Stimulated activated CD8-positive, alpha-beta memory T cell treated with anti-CD3 and anti-CD28 coated beads, Interleukin-2, amount 100 ng/mL, for 1 hour (primary cell): ENCODE data around the gene SLC26A9.

Experiments
- DNase-seq, 2 donors: peaks; one replicate each; pipeline ENCODE4 v3.0.0-alpha.2; 2020; ENCODE audit warnings: low read depth in 2 of 2

The SLC26A9 gene

DNA sequence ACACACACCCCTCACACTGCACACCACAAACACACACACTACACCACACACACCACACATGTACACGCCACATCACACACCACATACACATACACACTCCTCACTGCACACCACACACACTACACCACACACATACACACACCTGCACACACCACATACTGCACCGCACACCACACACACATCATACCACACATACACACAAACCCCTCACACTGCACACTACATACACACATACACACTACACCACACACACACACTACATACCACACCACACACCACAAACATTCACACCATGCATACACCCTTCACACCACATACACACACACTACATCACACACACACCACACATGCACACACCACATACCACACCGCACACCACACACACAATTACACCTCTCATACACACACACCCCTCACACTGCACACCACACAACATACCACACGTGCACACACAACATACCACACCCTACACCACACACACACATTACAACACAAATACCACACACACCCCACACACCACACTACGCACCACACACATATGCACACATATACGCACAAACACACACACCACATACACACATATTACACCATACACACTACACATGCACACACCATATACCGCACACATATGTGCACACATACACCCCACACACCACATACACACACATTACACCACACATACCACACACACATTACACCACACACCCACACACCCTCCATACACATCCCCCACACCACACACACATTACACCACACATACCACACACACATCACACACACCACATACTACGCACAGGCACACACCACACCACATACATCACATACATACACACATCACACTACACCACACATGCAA, 30.3 kb upstream of the SLC26A9 start:
- DNase-seq, result no peak

DNA sequence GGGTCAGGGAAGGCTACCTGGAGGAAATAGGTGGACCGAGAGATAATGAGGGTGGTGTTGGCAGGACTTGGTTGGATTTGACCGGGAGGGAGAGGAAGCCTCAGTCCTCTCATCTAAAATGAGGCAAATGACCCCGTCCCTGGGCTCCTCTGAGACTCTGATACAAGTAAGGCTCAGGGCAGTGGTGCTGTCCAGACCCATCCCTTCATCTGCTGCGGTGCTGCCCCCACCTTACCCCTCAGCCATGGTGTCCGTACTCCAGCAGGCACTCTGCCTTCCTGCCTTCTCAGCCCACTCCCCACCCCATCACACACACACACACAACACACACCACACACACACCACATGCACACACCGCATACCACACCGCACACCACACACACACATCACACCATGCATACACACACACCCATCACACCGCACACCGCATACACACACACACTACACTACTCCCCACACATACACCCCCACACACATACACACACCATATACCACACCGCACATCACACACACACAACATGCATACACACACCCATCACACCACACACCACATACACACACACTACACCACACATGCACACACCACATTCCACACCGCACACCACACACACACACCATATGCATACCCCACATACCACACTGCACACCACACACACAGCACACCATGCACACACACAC, 29.4 kb upstream of the SLC26A9 start:
- DNase-seq, result no peak

DNA sequence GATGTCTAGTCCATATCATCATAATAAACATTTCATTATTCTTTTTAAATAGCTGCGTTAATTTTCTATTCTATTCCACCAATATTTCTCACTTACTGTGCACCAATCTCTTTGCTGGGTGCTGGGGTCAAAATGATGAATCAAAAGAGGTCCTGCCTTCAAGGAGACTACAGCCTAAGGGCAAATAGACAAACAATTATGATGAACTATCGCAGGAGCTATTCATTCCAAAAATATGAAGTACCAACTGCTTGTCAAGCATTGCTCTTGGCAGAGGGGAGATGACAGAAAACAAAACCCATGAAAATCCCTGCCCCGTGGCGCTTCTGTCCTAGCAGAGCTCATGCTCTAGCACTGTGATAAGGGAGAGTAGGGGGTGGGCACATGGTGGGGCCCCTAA, 28.8 kb upstream of the SLC26A9 start:
- DNase-seq, result no peak

DNA sequence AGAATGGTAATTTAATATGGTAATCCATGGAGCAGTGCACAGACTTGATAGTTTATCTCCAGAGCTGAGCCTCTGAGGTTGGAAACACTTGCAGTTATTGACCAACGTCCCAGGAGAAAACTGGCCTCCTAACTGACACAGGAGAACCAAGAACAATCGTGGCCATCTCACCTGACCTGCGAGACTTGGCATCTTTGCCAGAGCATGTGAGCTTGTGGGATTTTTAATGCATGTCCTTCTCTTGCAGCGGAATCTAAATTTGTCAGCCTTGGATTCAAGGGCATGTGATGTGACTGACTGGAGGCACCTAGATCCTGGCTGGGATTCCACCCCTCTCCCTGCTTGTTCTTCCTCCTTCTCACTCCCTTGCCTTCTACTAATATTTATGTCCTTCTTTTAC, 27.8 kb upstream of the SLC26A9 start:
- no peak for DNase-seq

DNA sequence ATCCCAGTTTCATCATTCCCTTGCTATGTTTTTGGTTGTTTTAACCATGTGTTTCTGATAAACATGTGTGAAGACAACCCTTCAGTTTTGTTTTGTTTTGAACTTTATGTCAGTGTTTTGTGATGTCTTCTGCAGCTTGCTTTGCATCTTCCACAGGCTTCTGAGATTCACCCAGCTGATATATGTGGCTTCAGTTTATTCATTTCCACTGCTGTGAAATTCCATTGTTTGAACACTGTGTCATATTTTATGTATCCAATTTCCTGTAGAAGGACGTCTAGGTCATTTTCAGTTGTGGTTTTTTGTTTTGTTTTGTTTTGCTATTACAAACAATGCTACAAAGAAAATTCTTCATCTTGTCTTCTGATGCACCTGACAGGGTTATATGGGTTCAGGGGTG, 27.2 kb upstream of the SLC26A9 start:
- DNase-seq, result no peak

DNA sequence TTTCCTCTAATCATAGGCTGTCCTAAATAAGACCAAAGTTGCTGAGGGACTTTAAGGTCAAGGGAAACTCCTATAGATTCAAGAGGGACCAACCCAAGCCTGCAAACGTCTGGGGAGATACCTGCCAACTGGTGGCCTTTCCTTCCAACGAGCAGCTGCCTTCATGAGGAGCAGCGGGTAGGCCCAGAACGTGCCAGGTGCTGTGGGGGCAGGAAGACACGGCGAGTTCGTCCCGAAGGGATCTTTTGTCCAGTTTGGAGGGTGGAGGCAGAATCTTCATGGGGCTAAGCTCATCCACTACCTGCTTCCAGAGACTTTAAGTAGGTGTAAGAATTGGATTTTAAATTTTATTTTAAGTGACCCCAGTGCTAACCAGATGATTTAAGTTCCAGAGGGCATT, 26.0 kb upstream of the SLC26A9 start:
- DNase-seq, result no peak

DNA sequence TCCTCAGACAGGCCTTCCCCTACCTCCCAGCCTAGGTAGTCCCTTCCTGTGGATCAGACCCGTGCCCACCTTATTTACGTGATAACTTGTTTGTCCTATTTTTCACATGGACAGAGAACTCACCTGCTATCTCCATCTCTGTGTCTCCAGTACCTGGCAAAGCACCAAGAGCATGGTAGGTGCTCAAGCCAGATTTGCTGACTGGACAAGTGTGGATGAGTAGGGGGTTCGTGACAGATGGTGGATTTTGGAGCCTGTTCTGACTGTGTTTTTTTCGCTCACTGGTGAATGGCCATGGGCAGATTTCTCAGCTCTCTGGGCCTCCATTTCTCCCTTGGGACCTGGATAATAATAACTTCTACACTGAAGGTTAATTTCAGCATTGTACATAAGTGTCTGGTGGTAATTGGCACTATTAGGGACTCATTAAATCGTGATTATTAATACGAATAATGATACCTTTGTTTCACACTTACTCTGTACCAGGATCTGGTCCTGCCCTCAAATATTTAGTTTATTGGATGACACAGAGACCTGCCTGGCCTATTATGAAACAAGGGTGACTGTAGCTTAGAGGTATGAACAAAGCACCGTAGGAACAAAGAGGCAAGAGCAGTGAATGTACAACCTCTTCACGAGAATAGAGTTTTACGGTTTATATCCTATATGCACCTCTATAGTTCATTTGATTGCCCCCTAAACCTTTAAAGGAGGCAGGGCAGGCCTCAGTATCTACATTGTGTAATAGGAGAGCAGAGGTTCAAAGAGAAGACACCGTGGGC, 24.5 kb upstream of the SLC26A9 start:
- no peak for DNase-seq

DNA sequence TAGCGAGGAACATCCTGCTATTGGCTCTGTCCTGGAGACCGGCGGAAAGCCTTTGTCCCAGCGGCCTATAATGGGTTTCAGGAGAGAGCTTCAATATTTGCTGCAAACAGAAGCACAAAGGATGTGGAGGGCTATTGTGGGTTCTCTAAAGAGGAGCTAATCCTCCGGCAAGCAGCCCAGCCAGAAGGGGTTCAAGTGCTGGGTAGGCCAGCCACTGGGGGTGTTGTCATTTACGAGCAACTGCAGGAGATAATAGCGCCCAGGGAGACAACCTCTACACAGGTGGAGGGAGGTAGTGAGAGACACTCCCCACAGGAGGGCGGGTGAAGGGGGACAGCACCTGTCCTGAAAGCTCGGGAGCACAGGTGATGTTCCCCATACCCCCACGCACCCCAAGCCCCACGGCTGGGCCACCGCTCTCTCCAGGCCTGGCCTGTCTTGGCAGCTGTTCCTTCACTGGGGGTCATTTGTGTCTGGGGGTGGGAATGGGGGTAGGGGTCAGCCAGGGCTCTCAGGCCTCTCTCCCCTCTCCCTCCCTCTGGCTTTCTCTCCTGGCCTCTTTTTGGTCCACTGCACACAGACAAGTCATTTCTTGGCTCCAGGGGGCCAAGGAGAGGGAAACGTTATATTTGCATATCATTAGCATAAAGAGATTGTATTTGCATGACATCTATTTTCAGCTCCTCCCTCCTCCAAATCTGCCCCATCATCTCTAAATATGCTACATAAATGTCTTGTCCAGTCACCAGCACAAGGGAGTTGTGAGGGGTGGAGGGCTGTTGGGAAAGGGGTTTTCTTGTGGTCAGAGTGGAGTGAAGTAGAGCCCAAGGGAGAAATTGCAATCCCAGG, 22.0 kb upstream of the SLC26A9 start:
- DNase-seq, result no peak

DNA sequence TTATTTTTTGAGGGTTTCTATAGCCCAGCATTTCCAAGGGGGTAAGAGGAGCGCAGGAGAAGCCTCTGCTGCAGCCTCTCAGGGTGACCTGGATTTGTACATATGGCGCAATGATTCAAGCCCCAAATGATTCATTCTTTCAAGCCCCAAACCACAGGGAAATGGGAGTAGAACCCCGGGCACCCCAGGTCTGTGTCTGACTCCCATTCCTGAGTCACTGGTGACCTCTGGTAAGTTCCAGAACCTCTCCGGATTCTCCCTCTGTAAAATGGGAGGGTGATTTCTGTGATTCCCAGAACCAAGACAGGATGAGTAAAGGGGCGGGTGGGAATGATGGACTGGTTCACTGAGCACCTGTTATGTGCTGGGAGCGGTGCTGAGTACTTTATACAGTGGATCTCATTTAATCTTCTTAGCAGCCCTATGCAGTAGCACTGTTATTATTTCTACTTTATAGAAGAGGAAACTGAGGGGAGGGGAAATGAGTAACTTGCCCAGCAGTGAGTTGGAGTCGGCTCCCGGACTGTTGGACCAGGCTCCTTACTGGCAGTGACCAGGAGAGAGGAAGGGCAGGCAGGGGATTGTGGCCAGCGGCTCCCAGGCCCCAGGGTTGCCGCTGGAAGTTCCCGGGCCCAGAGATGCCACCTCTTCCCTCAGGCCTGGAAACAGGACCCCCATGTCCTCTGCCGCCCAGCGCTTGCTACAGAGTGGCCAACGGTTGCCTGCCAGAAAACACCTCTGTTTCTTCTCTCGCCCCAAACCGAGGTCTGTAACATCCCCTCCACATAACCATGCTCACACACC, 20.3 kb upstream of the SLC26A9 start:
- DNase-seq, result no peak

DNA sequence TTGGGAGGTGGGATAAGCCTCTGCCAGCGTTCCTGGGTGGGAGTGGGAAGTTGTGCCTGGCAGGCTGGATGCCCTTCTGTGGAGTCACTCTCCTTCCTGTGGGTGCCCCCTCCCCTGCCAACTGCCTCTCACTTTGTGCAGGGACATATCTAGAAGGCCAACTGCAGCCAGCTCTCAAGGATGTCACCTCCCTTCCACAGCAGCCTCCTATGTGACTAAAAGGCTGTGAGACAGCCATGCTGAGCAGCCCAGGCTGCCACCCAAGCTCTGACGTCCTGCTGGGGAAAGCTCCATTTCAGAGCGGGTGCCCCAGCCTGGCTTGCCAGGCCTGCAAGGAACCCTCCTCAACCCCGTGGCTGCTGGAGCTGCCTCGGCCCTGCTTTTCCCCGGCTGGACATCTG, 19.6 kb upstream of the SLC26A9 start:
- DNase-seq, result no peak

DNA sequence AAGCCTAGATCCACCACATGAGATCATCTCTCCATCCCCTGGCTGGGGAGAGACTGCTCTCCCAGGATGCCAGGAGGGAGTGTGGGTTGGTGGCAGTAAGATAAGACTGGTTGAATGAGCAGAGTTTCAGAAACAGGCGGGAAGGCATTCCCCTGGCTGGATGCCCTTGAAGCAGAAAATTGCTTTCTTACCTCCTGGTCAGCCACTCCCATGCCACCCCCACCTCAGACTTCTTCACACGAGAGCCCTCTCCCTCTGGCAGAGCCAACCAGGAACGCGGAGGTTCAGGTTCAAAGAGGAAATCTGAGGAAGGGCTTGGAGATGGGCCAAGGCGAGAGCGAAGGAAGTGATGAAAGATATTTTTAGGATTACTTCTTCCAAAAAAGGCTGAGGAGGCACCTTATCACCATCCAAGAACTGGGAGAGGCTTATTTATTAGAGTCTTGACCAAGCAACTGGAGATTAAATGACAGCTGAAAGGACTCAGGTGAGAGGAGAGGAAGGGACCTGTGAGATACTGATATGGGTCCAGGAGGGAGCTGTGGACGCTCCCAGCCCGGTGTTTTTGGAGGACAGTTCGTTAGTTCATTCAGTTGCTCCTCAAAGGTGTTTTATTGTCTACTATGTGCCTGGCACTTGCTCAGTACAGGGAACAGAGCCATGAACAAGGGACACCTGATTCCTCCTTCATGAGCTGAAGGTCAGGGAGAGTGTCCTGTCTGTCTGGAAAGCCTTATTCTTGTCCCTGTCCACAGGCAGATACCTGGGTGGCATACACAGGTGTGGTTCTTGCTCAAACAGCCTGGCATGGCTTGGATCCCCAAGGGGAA, 18.9 kb upstream of the SLC26A9 start:
- DNase-seq, result no peak

DNA sequence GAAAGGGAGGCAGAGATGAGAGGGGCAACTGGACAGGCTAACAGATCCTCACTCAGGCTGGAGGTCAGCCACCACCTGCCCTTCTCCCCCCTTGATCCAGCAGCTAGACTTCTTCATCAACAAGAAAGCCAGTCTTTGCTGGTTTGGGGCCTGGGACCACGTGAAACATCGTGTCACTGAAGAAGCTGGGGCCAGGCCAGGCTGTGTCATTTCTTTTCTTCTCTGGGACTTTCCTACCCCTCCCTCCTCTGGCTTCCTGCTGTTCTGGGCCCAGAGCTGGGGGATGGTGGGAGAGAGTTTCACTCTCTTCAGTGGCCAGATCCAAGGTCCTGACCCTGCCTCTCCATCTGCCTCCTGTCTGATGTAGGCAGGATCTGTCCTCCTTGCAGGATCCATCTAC, 18.1 kb upstream of the SLC26A9 start:
- no peak for DNase-seq

DNA sequence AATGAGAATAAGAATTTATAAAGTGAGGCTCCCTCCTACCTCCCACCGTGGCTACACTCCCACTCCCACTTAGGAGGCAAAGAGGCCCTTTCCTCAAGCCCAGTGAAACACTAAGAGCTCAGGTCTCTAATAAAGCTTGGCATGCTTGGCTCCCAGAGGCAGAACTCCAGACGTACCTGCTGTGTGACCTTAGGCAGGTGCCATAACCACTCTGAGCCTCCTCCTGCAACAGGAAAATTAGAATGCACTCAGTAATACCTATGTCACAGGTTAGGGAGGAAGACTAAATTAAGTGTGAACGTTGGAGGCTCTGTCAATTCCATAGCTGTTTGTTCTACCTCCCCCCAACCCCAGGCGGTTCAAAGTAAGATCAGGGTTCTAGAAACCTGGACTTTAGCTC, 16.5 kb upstream of the SLC26A9 start:
- no peak for DNase-seq

DNA sequence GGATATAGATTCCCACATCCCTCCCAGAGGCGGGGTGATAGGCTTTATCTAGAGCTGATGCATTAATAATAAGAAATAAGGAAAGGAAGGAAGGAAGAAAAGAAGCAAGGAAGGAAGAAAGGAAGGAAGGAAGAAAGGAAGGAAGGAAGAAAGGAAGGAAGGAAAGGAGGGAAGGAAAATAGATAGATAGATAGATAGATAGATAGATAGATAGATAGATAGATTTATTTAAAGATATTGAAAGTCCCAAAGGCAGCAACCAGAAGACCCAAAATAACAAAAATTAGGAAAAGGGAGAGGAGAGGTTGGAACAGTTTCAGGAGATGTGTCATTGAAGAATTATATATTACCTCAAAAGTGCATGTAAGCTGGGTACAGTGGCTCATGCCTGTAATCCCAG, 12.2 kb upstream of the SLC26A9 start:
- no peak for DNase-seq

DNA sequence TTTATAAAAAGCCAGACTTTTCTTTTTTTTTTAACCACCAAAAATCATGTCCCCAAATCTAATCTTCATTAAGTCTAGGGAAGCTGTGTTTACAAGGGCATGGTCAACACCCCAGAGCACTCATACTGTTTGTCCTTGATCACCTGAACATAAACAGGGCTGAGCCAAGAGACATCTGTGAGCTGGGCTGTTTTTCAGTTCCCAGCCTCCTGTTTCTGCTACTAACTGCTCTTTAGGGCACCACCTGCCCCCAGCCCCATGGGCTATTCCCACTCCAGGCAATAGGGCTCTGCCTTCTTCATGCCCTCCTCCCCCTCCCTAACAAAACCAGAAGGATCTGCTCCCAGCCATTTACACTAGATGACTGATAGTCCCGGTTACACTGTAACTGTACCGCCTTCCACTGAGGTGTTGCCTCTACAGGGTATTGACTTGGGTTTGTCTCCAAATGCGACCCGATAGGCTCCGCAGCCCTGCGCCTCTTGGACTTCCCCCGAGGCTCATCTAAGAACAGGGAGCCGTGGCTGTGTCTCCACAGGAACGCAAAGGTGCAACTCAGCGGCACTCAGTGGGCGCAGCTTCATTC, 11.7 kb upstream of the SLC26A9 start:
- DNase-seq, result no peak

DNA sequence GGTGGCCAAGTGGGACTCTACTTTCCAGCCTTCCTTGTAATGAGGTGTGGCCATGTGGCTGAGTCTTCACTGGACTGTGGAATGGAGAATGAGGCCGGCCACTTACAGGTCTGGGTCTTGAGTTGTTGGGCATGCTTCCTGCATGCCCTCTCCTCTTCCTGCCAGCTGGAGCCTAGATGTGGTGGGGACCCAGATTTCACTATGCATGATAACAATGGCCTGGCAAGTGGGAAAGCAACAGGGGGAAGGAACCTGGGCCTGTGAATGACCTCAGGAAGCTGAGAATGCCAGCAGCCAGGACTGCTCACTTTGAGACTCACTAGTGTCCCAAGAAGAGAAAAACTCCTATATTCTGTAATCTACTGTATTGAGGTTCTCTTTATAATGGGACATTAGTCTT, 8.5 kb upstream of the SLC26A9 start:
- no peak for DNase-seq

DNA sequence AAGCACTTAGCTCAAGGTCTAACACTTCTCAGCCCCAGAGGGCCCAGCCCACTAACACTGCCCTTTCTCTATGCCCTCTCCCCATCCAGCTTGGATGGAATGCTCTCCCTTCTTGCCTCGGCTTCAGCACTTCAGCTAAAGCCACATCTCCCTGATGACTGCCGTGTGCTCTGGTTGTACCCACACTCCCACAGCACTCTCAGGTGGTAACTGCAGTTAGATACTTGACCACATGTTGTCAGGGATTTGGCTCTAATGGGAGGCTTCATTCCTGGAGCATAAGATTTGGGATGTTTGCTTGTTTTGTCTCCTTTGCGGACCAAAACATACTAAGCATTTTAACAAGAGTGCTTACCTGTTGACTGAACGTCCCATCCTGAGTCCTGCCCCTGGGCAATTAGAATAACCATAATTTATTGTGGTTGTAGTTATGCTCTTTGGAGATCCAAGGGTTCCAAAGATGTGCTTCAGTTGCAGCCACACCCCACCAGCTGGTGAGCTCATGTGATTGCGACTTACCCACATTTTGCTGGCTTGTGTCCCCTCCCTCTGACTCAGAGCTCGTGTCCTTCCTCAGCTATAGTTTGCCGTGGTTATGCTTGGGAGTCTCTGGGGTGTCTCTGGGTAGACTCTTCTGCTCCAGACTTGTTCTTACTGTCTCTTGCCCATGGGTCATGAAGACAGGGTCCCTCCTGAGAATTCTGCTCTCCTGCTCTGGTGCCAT, 7.7 kb upstream of the SLC26A9 start:
- DNase-seq, result no peak

DNA sequence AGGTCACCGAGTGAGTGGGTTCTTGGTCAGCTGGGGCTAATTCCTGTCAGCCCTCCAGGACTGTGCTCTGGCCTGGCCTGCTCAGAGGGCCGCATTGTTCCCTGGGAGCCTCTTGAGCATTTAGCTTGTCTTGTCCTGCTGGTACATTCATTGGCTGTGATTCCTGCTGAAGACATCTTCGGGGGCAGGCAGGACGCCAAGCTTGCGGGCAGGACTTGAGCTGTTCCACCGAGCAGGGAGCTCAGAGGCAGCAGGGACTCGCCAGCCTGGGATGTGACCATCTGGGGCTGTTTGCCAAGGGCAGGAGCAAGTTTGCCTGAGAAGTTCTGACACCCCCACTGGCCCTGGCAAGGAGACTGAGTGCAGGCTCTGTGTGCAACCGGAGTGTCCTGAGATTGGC, 7.0 kb upstream of the SLC26A9 start:
- DNase-seq, result no peak

DNA sequence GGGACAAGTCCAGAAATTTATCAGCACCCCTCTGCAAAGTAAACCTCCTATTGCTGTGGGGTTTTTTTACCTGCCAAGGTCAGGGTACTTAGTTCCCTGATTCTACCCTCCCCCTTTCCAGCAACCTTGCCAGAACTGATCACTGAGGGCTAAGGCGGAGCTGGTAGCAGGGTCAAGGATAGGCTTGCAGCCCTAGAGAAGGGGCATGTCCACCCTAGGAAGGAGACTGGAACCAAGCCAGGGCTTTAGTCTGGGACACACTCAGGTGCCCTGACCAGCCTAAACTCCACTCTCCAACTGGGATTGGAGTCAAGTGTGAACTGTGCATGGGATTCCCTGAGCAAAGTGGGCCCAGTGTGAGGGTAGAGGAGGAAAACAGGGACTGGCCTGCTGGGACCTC, 6.5 kb upstream of the SLC26A9 start:
- DNase-seq, result no peak
